ENCODE measurements around the gene MBP. TPM values are rescaled to one million over a fixed set of nuclear protein-coding genes. Genes with fewer than 3 reads are reported as not detected.

The MBP gene
- total RNA-seq, 1 experiment from 2014 or later: 47.4 TPM

DNA sequence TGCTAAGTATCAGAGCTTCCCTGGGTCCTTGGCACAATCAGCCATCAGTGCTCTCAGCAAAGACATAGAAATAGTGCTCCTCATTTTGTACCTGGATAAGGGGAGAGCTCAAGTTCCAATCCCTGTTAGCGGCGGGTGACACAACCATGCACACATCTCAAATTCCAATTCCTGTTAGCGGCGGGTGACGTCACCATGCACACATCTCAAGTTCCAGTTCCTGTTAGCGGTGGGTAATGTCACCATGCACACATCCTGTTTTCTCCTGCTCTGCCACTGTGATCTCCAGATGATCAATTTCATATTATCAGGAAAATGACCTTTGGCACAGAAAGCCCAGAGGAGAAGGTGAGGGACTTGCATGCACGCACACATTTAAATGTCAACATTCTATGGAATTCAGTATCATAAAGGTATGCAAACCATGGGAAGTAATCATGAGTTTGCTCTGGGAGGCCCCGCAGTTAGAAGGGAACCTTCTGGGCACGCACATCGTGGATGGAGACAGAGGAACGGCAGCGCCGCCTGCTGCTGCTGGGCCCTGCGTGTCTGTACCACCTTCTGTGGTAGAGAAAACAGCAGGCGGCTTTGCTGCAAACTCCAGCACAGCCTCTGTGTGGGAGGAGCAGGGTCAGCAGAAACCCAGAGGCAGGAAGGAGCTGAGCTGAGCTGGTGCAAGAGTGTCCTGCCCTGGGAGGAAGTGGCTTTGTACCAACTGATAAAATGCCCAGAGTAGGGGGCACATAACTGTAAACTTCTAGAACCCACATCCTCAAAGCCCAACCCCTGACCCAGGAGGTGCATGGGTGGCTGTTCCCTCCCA is 77.8 kb downstream of the MBP start:
- 0 out of 2 replicates have a peak overlapping the region, but pooled peaks have one; percentile 47 for H2AFZ ChIP-seq (ENCODE audit: low read length)
- ChIA-PET CTCF (interaction anchor here (0.5 to 1.1 kb wide), 9 partner anchors 10 to 386 kb away, joined by 3 to 9 read pairs (median 3); no protein-coding TSS in a partner anchor), POLR2A (ENCODE audit: unreplicated experiment) (interaction anchor here (0.6 to 0.7 kb wide), 2 partner anchors 12 to 49 kb away, joined by 4 read pairs; no protein-coding TSS in a partner anchor)
- peak overlapping the region; percentile 99 for H3K9ac ChIP-seq (ENCODE audit: low read length)
- TSS peak; percentile 28 for BruUV-seq (replicated peaks)
- peak overlapping the region; percentile 67 for H3K4me2 ChIP-seq (ENCODE audit: low read length)
- peak; percentile 93 for DNase-seq
- H3K27me3 ChIP-seq (ENCODE audit: low read length): no peaks in the 10 kb centered on the region
- H3F3A ChIP-seq (ENCODE audit: low read length, unreplicated experiment): peaks cover 8% of the 10 kb centered on the region
- H3K9me2 ChIP-seq (replicated peaks; ENCODE audit: low read length): no peaks in the 10 kb centered on the region
- no peaks in the 10 kb centered on the region for H3K9me3 ChIP-seq (ENCODE audit: low read length)
- H3K36me3 ChIP-seq (ENCODE audit: low read depth, low read length): no peaks in the 10 kb centered on the region; the same call in 1 of the 2 replicates
- no peaks in the 10 kb centered on the region for H4K20me1 ChIP-seq (ENCODE audit: low read length)
- peaks cover 37% of the 10 kb centered on the region for H3K79me2 ChIP-seq (ENCODE audit: low read length)
- H3K4me1 ChIP-seq (ENCODE audit: insufficient read depth, low read length): peaks cover 32% of the 10 kb centered on the region
- peak overlapping the region; percentile 98 for H3K27ac ChIP-seq (ENCODE audit: low read length)
- ATAC-seq: peak; percentile 92
- TF ChIP-seq, protein P1, sequence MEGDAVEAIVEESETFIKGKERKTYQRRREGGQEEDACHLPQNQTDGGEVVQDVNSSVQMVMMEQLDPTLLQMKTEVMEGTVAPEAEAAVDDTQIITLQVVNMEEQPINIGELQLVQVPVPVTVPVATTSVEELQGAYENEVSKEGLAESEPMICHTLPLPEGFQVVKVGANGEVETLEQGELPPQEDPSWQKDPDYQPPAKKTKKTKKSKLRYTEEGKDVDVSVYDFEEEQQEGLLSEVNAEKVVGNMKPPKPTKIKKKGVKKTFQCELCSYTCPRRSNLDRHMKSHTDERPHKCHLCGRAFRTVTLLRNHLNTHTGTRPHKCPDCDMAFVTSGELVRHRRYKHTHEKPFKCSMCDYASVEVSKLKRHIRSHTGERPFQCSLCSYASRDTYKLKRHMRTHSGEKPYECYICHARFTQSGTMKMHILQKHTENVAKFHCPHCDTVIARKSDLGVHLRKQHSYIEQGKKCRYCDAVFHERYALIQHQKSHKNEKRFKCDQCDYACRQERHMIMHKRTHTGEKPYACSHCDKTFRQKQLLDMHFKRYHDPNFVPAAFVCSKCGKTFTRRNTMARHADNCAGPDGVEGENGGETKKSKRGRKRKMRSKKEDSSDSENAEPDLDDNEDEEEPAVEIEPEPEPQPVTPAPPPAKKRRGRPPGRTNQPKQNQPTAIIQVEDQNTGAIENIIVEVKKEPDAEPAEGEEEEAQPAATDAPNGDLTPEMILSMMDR (conservative IDR thresholded peaks at IDR 0.05; ENCODE audit: low read depth, low read length): peak; percentile 85
- no peak for TF ChIP-seq EZH2phosphoT487 (IDR thresholded peaks at IDR 0.05; ENCODE audit: borderline replicate concordance, low read length)
- intact Hi-C loops (cut with micrococcal nuclease): loop anchor here (1.0 to 5.0 kb wide), 4 partner anchors 14 to 253 kb away; no protein-coding TSS in a partner anchor
- H3K4me3 ChIP-seq (ENCODE audit: low read length): peak overlapping the region; percentile 54

GRCh38 chr18:77054288-77054605 is 78.3 kb downstream of the MBP start:
- H4K20me1 ChIP-seq (ENCODE audit: low read length): no peaks in the 10 kb centered on the region
- no peak overlapping the region for H2AFZ ChIP-seq (ENCODE audit: low read length)
- ChIA-PET POLR2A (ENCODE audit: unreplicated experiment) (interaction anchor here (0.6 to 0.7 kb wide), 2 partner anchors 12 to 48 kb away, joined by 4 read pairs; no protein-coding TSS in a partner anchor), CTCF (interaction anchor here (0.6 kb wide), 1 partner anchor 18 kb away, joined by 8 read pairs; no protein-coding TSS in a partner anchor)
- peaks cover 32% of the 10 kb centered on the region for H3K4me1 ChIP-seq (ENCODE audit: insufficient read depth, low read length)
- peaks cover 37% of the 10 kb centered on the region for H3K79me2 ChIP-seq (ENCODE audit: low read length)
- peak overlapping the region; percentile 98 for H3K27ac ChIP-seq (ENCODE audit: low read length)
- peaks cover 8% of the 10 kb centered on the region for H3F3A ChIP-seq (ENCODE audit: low read length, unreplicated experiment)
- peak overlapping the region; percentile 67 for H3K4me2 ChIP-seq (ENCODE audit: low read length)
- BruUV-seq (replicated peaks): no TSS peak
- H3K4me3 ChIP-seq (ENCODE audit: low read length): peak overlapping the region; percentile 22; the same call in 1 of the 2 replicates
- intact Hi-C loops (cut with micrococcal nuclease): loop anchor here (2.0 kb wide), 2 partner anchors 15 to 19 kb away; no protein-coding TSS in a partner anchor
- no peaks in the 10 kb centered on the region; the same call in 1 of the 2 replicates for H3K36me3 ChIP-seq (ENCODE audit: low read depth, low read length)
- no peak for ATAC-seq
- peak overlapping the region; percentile 99 for H3K9ac ChIP-seq (ENCODE audit: low read length)
- no peaks in the 10 kb centered on the region for H3K27me3 ChIP-seq (ENCODE audit: low read length)
- H3K9me2 ChIP-seq (replicated peaks; ENCODE audit: low read length): no peaks in the 10 kb centered on the region
- no peaks in the 10 kb centered on the region for H3K9me3 ChIP-seq (ENCODE audit: low read length)
- TF ChIP-seq EZH2 (IDR thresholded peaks at IDR 0.05; ENCODE audit: low read length, unreplicated experiment) (no peak), EZH2phosphoT487 (IDR thresholded peaks at IDR 0.05; ENCODE audit: borderline replicate concordance, low read length) (no peak)
- TF ChIP-seq, protein P1 (conservative IDR thresholded peaks at IDR 0.05; ENCODE audit: low read depth, low read length): no peak
- DNase-seq: no peak

All from PC-3 (cell line).